IMR-90 (cell line): ENCODE measurements around the gene HSPA12A. TPM values are rescaled to one million over a fixed set of nuclear protein-coding genes. Genes with fewer than 3 reads are reported as not detected.

Experiments
- polyA plus RNA-seq, 3 experiments: library from polyadenylated mRNA; depleted of rRNA; stranded (reverse); fragments of >200 nt; gene quantifications; 2 replicates each; pipeline ENCODE4 v1.2.3, GENCODE V29; 2012; ENCODE audit warnings: low replicate concordance in 1 of 3
- total RNA-seq: library from RNA; depleted of rRNA; stranded (reverse); fragments of >200 nt; gene quantifications from 2 replicates; pipeline ENCODE4 v1.2.3, GENCODE V29; 2012; rRNA removed

HSPA12A gene
- total and polyA plus RNA-seq, 2 of the 4 experiments (the other 2 are of a cell fraction) = 16.1 to 16.7 TPM

Other genes starting within 250 kb of the HSPA12A start
- not detected in 2 replicates for gene PNLIP, start 196.6 kb downstream of the HSPA12A start, total RNA-seq
- not detected in 2 replicates for gene PNLIP, start 196.6 kb downstream of the HSPA12A start, polyA plus RNA-seq (2012; rRNA removed)
- not detected in 2 replicates for gene PNLIPRP1, start 151.6 kb downstream of the HSPA12A start, total RNA-seq
- not detected in 2 replicates for gene PNLIPRP1, start 151.6 kb downstream of the HSPA12A start, polyA plus RNA-seq (2012; rRNA removed)
- gene PNLIPRP2, start 121.6 kb downstream of the HSPA12A start, total RNA-seq = not detected in 2 replicates
- gene PNLIPRP2, start 121.6 kb downstream of the HSPA12A start, polyA plus RNA-seq (2012; rRNA removed) = not detected in 2 replicates
- gene ENO4, start 106.9 kb upstream of the HSPA12A start, total RNA-seq = under 0.01 TPM in 2 replicates
- 0.05 and 0.06 TPM in 2 replicates for gene ENO4, start 106.9 kb upstream of the HSPA12A start, polyA plus RNA-seq (2012; rRNA removed)